ENCODE data around the gene ERCC4. TPM values are rescaled to one million over a fixed set of nuclear protein-coding genes. Genes with fewer than 3 reads are reported as not detected.

ERCC4 gene
- total RNA-seq, 1 experiment from 2014 or later: 10.3 TPM

DNA sequence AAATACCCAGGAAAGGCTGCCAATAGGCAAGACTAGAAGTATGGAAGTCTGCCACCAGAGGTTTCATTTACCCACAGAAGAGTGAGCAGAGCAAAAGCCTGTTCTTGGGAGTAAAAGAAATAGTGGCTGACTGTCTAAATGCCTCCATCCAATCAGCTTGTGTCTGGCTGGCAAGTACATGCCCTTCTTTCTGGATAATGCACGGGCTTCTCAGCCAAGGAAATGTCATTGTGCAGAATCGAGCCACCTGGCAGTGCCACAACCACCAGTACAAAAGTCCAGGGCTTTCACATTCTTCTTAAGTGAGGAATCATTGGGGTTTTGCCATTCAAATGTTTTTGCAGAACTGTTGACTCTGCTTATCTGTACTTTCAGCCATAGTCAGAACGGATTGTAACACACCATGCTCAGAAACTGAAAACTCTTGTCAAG, 10.1 kb upstream of the ERCC4 start:
- intact Hi-C loops (cut with micrococcal nuclease): loop anchor here (10.0 kb wide), 1 partner anchor 45 kb away; no protein-coding TSS in a partner anchor
- ChIA-PET POLR2A (interaction anchor here (1.0 to 1.1 kb wide), 2 partner anchors 10 kb away, joined by 3 to 4 read pairs; partner anchors contain the start of gene ERCC4), CTCF (no interaction called here)
- Mint-ChIP-seq H3K36me3 (ENCODE audit: insufficient read depth, unreplicated experiment) (peaks cover 4% of the 10 kb centered on the region), H3K27ac (ENCODE audit: low read depth, unreplicated experiment) (no peak overlapping the region), H3K4me1 (ENCODE audit: insufficient read depth, unreplicated experiment) (peaks cover 8% of the 10 kb centered on the region), H3K4me3 (ENCODE audit: unreplicated experiment) (no peak overlapping the region), H3K27me3 (ENCODE audit: insufficient read depth, unreplicated experiment) (peaks cover 16% of the 10 kb centered on the region), H3K9me3 (ENCODE audit: unreplicated experiment) (peaks cover 12% of the 10 kb centered on the region)
- BruUV-seq (replicated peaks): no TSS peak
- DNase-seq (ENCODE audit: unreplicated experiment): peak; percentile 12
- TF ChIP-seq, protein P1, sequence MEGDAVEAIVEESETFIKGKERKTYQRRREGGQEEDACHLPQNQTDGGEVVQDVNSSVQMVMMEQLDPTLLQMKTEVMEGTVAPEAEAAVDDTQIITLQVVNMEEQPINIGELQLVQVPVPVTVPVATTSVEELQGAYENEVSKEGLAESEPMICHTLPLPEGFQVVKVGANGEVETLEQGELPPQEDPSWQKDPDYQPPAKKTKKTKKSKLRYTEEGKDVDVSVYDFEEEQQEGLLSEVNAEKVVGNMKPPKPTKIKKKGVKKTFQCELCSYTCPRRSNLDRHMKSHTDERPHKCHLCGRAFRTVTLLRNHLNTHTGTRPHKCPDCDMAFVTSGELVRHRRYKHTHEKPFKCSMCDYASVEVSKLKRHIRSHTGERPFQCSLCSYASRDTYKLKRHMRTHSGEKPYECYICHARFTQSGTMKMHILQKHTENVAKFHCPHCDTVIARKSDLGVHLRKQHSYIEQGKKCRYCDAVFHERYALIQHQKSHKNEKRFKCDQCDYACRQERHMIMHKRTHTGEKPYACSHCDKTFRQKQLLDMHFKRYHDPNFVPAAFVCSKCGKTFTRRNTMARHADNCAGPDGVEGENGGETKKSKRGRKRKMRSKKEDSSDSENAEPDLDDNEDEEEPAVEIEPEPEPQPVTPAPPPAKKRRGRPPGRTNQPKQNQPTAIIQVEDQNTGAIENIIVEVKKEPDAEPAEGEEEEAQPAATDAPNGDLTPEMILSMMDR (IDR thresholded peaks at IDR 0.05; ENCODE audit: unreplicated experiment): no peak

DNA sequence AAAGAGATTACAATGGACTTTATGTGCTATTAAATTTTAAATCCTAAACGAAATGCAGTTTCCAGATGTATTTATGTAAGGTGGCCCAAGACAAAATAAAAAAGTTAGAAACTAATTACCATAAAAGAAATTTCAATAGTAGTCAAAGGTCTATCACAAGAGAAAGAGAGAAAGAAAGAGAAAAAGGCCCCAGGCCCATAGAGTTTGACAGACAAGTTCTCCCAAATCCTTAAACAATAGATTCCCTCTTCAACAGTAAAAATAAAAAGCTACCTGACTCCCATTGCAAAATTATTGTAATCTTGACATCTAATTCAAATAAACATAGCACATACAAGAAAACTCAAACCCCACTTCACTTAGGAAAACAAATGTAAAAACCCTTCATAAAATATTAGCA, 8.6 kb upstream of the ERCC4 start:
- intact Hi-C loops (cut with micrococcal nuclease): loop anchor here (10.0 kb wide), 1 partner anchor 47 kb away; no protein-coding TSS in a partner anchor
- BruUV-seq (replicated peaks): no TSS peak
- Mint-ChIP-seq H3K4me1 (ENCODE audit: insufficient read depth, unreplicated experiment) (peaks cover 8% of the 10 kb centered on the region), H3K27ac (ENCODE audit: low read depth, unreplicated experiment) (no peak overlapping the region), H3K36me3 (ENCODE audit: insufficient read depth, unreplicated experiment) (peaks cover 4% of the 10 kb centered on the region), H3K9me3 (ENCODE audit: unreplicated experiment) (peaks cover 12% of the 10 kb centered on the region), H3K4me3 (ENCODE audit: unreplicated experiment) (no peak overlapping the region), H3K27me3 (ENCODE audit: insufficient read depth, unreplicated experiment) (peaks cover 16% of the 10 kb centered on the region)
- POLR2A ChIA-PET: no interaction called here
- TF ChIP-seq, protein P1 (IDR thresholded peaks at IDR 0.05; ENCODE audit: unreplicated experiment): no peak
- no peak for DNase-seq (ENCODE audit: unreplicated experiment)
- CTCF ChIA-PET: interaction anchor here (0.6 to 1.1 kb wide), 3 partner anchors 8 to 174 kb away, joined by 3 to 8 read pairs (median 3); partner anchors contain the start of gene ERCC4

DNA sequence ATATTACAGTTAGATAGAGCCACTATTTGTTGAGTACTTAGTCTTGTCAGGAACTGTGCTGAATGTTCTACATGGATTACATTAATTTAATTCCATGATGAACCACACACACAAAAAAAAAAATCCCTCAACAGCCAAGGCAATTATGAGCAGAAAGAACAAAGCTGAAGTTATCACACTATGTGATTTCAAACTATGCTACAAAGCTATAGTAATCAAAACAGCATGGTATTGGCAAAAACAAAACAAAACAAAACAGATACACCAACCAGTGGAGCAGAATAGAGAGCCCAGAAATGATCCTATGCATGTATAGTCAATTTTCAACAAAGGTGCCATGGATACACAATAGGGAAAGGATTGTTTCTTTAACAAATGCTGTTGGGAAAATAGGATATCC, 8.1 kb upstream of the ERCC4 start:
- peaks cover 4% of the 10 kb centered on the region for H3K36me3 Mint-ChIP-seq (ENCODE audit: insufficient read depth, unreplicated experiment)
- H3K27me3 Mint-ChIP-seq (ENCODE audit: insufficient read depth, unreplicated experiment): peaks cover 16% of the 10 kb centered on the region
- H3K27ac Mint-ChIP-seq (ENCODE audit: low read depth, unreplicated experiment): no peak overlapping the region
- no peak overlapping the region for H3K4me3 Mint-ChIP-seq (ENCODE audit: unreplicated experiment)
- POLR2A ChIA-PET: no interaction called here
- CTCF ChIA-PET: interaction anchor here (0.6 to 1.1 kb wide), 5 partner anchors 8 to 173 kb away, joined by 3 to 8 read pairs (median 3); partner anchors contain the start of gene ERCC4
- no peak for DNase-seq (ENCODE audit: unreplicated experiment)
- BruUV-seq (replicated peaks): no TSS peak
- TF ChIP-seq, protein P1 (IDR thresholded peaks at IDR 0.05; ENCODE audit: unreplicated experiment): no peak
- intact Hi-C loops (cut with micrococcal nuclease): loop anchor here (10.0 kb wide), 1 partner anchor 47 kb away; no protein-coding TSS in a partner anchor
- H3K4me1 Mint-ChIP-seq (ENCODE audit: insufficient read depth, unreplicated experiment): peaks cover 2% of the 10 kb centered on the region
- peaks cover 12% of the 10 kb centered on the region for H3K9me3 Mint-ChIP-seq (ENCODE audit: unreplicated experiment)

DNA sequence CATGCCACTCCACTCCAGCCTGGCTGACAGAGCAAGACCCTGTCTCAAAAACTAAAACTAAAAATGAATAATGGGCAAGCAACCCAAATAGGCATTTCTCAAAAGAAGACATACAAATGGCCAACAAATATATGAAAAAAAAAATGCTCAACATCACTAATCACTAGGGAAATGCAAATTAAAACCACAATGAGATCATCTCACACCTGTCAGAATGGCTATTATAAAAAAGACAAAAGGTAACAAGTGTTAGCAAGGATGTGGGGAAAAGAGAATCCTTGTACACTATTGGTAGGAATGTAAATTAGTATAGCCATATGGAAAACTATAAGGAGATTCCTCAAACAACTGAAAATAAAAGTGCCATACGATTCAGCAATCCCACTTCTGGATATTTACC, 7.1 kb upstream of the ERCC4 start:
- H3K36me3 Mint-ChIP-seq (ENCODE audit: insufficient read depth, unreplicated experiment): peaks cover 4% of the 10 kb centered on the region
- no peak overlapping the region for H3K4me3 Mint-ChIP-seq (ENCODE audit: unreplicated experiment)
- no peaks in the 10 kb centered on the region for H3K4me1 Mint-ChIP-seq (ENCODE audit: insufficient read depth, unreplicated experiment)
- H3K27ac Mint-ChIP-seq (ENCODE audit: low read depth, unreplicated experiment): no peak overlapping the region
- H3K9me3 Mint-ChIP-seq (ENCODE audit: unreplicated experiment): peaks cover 12% of the 10 kb centered on the region
- BruUV-seq (replicated peaks): no TSS peak
- TF ChIP-seq, protein P1 (IDR thresholded peaks at IDR 0.05; ENCODE audit: unreplicated experiment): no peak
- no peak for DNase-seq (ENCODE audit: unreplicated experiment)
- CTCF ChIA-PET: no interaction called here
- intact Hi-C loops (cut with micrococcal nuclease): loop anchor here (10.0 kb wide), 1 partner anchor 48 kb away; no protein-coding TSS in a partner anchor
- POLR2A ChIA-PET: no interaction called here
- H3K27me3 Mint-ChIP-seq (ENCODE audit: insufficient read depth, unreplicated experiment): peaks cover 18% of the 10 kb centered on the region

All from MCF 10A (cell line).